GM18498 (cell line): Measurements from ENCODE around the gene PROC.
"Not testable (repeated sequence)": the region's sequence is repeated elsewhere in the genome, so short reads cannot be mapped to it uniquely, and the experiment has no call there.

Experiments used
- ATAC-seq: cut with Tn5 transposase; IDR thresholded peaks from one replicate; pipeline ENCODE4 v1.9.1; 2021; ENCODE audit warnings: mild to moderate bottlenecking, moderate library complexity; ENCODE audit not compliant: unreplicated experiment

PROC gene

DNA sequence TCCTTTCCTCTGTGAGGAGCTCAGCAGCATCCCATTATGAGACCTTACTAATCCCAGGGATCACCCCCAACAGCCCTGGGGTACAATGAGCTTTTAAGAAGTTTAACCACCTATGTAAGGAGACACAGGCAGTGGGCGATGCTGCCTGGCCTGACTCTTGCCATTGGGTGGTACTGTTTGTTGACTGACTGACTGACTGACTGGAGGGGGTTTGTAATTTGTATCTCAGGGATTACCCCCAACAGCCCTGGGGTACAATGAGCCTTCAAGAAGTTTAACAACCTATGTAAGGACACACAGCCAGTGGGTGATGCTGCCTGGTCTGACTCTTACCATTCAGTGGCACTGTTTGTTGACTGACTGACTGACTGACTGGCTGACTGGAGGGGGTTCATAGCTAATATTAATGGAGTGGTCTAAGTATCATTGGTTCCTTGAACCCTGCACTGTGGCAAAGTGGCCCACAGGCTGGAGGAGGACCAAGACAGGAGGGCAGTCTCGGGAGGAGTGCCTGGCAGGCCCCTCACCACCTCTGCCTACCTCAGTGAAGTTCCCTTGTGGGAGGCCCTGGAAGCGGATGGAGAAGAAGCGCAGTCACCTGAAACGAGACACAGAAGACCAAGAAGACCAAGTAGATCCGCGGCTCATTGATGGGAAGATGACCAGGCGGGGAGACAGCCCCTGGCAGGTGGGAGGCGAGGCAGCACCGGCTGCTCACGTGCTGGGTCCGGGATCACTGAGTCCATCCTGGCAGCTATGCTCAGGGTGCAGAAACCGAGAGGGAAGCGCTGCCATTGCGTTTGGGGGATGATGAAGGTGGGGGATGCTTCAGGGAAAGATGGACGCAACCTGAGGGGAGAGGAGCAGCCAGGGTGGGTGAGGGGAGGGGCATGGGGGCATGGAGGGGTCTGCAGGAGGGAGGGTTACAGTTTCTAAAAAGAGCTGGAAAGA, 7.6 kb downstream of the PROC start:
- no peak for ATAC-seq

DNA sequence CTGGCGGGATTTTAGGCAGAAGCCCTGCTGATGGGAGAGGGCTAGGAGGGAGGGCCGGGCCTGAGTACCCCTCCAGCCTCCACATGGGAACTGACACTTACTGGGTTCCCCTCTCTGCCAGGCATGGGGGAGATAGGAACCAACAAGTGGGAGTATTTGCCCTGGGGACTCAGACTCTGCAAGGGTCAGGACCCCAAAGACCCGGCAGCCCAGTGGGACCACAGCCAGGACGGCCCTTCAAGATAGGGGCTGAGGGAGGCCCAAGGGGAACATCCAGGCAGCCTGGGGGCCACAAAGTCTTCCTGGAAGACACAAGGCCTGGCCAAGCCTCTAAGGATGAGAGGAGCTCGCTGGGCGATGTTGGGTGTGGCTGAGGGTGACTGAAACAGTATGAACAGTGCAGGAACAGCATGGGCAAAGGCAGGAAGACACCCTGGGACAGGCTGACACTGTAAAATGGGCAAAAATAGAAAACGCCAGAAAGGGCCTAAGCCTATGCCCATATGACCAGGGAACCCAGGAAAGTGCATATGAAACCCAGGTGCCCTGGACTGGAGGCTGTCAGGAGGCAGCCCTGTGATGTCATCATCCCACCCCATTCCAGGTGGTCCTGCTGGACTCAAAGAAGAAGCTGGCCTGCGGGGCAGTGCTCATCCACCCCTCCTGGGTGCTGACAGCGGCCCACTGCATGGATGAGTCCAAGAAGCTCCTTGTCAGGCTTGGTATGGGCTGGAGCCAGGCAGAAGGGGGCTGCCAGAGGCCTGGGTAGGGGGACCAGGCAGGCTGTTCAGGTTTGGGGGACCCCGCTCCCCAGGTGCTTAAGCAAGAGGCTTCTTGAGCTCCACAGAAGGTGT, 8.5 kb downstream of the PROC start:
- ATAC-seq: no peak

DNA sequence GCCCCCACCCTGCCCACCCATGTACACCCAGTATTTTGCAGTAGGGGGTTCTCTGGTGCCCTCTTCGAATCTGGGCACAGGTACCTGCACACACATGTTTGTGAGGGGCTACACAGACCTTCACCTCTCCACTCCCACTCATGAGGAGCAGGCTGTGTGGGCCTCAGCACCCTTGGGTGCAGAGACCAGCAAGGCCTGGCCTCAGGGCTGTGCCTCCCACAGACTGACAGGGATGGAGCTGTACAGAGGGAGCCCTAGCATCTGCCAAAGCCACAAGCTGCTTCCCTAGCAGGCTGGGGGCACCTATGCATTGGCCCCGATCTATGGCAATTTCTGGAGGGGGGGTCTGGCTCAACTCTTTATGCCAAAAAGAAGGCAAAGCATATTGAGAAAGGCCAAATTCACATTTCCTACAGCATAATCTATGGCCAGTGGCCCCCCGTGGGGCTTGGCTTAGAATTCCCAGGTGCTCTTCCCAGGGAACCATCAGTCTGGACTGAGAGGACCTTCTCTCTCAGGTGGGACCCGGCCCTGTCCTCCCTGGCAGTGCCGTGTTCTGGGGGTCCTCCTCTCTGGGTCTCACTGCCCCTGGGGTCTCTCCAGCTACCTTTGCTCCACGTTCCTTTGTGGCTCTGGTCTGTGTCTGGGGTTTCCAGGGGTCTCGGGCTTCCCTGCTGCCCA, 9.3 kb downstream of the PROC start:
- no peak for ATAC-seq

DNA sequence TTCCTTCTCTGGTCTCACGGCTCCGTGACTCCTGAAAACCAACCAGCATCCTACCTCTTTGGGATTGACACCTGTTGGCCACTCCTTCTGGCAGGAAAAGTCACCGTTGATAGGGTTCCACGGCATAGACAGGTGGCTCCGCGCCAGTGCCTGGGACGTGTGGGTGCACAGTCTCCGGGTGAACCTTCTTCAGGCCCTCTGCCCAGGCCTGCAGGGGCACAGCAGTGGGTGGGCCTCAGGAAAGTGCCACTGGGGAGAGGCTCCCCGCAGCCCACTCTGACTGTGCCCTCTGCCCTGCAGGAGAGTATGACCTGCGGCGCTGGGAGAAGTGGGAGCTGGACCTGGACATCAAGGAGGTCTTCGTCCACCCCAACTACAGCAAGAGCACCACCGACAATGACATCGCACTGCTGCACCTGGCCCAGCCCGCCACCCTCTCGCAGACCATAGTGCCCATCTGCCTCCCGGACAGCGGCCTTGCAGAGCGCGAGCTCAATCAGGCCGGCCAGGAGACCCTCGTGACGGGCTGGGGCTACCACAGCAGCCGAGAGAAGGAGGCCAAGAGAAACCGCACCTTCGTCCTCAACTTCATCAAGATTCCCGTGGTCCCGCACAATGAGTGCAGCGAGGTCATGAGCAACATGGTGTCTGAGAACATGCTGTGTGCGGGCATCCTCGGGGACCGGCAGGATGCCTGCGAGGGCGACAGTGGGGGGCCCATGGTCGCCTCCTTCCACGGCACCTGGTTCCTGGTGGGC, 10.0 kb downstream of the PROC start:
- ATAC-seq: no peak

DNA sequence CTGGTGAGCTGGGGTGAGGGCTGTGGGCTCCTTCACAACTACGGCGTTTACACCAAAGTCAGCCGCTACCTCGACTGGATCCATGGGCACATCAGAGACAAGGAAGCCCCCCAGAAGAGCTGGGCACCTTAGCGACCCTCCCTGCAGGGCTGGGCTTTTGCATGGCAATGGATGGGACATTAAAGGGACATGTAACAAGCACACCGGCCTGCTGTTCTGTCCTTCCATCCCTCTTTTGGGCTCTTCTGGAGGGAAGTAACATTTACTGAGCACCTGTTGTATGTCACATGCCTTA, 10.5 kb downstream of the PROC start:
- no peak for ATAC-seq

DNA sequence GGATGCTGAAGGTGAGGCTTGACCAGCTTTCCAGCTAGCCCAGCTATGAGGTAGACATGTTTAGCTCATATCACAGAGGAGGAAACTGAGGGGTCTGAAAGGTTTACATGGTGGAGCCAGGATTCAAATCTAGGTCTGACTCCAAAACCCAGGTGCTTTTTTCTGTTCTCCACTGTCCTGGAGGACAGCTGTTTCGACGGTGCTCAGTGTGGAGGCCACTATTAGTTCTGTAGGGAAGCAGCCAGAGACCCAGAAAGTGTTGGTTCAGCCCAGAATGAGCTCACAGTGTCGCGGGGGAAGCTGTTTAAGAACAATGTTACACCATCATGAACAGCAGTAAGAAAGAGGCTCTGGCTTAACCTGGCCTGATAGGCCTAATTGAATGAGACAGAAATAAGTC, 11.1 kb downstream of the PROC start:
- ATAC-seq: no peak

DNA sequence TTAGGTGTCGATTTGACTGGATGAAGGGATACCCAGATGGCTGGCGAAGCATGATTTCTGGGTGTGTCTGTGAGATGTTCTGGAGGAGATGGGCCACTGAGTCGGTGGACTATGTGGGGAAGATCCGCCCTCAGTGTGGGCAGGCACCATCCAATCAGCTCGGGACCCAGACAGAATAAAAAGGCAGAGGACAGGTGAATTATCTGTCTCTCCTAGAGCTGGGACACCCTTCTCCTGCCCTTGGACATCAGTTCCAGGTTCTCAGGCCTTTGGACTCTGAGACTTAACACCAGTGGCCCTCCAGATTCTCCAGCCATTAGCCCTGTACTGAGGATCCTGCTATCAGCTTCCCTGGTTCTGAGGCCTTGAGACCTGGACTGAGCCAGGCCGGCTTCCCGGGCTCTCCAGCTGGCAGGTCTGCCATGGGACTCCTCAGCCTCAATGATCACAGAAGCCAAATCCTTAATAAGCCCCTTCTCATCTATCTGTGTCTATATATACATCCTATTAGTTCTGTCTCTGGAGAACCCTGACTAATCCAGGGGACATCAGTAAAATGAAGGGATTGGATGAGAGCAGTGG, 11.7 kb downstream of the PROC start:
- no peak for ATAC-seq

DNA sequence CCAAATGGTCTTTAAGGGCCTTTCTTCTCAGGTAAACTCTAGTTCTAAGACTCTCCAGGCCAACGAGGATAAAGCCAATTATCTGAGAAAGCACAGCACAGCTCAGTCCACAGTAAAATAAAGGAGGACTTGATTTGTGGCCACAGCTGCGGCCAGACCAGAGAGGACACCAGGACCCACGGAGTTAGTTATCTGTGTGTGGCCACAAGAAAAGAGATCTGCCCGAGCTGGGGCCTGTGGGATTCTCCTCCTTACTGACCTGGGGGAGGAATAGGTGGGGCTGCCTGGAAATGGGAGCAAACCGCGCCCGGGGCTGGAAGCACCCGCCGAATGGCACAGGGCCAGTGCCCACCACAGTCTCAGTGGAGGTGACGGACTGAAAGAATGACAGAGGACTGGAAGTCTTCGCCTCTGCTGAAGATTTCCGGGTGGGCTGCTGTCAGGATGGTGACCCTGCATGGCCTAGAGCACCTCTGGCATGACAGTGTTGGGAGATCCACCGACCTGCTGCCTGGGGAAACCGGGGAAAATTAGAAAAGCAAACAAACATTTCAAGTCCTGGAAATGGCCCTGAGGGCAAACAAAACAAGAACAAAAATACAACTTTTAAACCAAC, 13.3 kb downstream of the PROC start:
- ATAC-seq: no peak

DNA sequence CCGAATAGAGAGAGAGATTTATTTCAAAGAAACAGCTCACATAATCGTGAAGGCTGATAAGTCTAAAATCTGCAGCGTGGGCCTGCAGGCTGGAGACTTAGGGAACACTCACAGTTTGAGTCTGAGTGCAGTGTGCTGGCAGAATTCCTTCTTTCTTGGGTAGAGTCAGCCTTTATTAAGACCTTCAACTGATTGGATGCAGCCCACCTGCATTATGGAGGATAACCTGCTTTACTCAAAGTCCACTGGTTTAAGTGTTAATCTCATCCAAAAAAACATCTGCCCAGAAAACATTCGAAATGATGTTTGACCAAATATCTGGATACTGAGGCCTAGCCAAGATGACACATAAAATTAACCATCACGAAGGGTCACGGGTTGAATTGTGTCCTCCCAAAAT, 16.3 kb downstream of the PROC start:
- no peak for ATAC-seq

DNA sequence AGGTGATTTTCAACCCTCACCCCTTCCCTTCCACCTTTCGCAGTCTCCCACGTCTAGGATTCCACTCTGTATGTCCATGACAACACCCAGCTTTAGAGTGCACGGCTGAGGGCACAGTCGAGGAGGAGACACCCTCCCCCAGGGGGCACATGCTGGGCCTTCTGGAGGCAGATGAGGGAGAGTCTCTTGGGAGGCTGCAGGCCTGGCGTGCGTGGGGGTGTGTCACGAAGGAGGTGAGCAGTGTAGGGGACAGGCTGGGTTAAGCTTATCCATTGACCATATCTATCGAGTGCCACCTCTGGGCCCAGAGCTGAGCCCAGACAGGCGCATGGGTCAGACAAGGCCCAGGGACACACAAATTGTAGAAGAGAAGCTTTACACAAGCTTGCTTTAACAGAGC, 18.8 kb downstream of the PROC start:
- no peak for ATAC-seq

DNA sequence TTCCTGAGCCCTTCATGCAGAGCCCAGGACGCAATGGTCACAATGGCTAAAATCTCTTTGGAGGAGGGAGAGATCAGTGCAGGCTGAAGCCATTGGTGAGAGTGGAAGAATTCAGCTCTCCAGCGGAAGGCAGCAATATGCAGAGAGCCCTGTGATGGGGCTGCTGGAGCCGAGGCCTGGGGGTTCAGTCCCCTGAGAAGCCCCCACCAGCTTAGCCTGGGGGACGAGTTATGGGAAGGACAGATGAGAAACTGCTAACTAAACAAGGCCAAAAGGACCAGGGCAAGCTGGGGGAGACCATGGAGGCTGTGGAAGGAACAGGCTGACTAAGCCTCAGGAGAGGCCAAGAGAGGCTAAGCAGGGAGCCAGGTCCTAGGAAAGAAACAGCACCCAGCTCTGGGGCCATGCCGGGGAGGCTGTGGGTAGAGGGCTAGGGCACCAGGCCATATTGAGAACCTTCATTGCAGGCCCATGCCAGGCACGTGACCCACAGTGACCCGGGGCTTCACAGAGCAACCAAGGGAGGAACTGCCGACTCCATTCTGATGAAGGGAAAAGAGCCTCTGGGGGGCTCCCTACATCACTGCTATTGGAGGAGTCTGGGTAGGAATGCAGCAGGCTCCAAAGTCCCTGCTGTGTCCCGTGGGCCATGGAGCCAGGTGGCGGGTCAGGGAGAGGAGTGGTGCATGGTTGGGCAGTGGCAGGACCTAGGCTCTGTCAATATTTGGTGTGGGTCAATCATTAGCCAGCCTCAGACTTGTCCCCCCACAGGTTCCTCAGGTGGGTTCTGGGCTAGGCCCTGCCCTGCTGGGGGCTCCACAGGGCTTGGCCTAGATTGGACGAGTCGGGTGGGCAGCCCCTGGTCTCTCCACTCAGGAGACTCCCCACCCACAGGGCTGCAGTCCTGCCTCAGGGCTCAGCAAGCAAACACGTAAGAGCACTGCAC, 19.8 kb downstream of the PROC start:
- no peak for ATAC-seq

DNA sequence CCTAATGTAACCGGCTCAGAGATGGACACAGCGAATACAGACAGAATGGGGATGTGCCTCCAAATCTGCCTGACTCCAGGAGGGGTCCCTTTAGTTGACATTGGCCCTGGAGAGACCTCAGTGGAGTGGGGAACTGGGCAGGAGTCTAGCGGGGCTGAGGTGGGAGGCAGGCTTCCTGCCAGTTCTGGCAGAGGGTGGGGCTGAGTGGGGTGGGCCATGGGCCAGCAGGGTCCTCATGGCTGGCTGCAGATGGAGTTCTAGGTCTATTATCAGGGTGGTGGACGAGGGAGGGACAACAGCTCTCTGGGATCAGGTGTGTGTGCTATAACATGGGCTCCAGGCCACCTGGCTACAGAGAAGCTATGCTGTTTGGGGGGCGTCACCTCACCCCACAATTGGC, 21.1 kb downstream of the PROC start:
- no peak for ATAC-seq

DNA sequence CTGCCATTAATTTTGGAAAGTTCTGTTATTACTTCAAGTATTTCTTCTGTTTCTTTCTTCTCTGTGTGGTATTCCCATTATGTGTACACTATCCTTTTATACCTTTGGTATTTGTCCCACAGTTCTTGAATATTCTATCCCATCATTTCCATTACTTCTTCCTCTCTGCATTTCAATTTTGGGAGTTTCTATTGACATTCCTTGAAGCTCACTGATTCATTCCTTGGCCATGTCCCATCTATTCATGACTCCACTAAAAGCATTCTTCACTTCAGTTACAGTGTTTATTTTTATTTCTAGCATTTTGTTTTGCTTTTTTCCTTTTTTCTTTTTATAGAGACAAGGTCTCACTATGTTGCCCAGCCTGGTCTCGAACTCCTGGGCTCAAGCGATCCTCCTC, 30.3 kb downstream of the PROC start:
- ATAC-seq: no peak

DNA sequence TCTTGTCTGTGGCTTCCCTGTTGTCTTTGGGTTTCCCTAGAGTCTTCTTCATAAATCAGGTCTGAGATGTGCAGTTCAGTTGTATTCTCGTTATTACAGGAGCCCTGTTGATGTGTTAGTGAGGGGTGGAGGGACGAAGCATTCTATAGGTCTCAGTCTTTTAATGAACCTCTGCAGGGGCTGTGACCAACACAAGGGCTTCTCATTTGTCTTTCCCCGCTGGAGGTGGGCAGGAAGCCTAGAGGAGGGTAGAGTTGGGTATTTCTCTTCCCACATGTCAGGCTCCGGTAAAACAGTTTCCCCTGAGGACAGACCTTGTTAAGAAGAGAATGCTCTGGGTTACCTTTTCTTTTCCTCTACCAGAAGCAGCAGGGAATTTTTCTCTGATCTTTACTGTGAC, 31.2 kb downstream of the PROC start:
- no peak for ATAC-seq

DNA sequence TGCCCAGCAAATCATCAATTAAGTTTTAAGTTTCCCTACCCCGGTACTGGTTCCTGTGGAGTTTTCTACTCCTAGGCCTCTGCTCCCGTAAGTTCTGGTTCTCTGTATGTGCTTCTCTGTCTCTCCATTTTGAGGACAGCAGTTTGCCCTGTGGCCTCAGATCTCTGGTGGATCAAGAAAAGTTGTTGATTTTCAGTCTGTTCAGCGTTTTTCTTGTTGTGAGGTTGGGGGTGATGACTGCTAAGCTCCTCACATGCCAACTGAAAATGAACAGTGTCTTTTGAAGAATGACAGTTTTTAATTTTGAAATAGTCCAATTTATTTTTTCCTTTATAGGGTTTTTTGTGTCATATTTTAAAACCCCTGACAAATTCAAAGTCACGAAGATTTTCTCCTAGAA, 31.7 kb downstream of the PROC start:
- ATAC-seq: no peak

DNA sequence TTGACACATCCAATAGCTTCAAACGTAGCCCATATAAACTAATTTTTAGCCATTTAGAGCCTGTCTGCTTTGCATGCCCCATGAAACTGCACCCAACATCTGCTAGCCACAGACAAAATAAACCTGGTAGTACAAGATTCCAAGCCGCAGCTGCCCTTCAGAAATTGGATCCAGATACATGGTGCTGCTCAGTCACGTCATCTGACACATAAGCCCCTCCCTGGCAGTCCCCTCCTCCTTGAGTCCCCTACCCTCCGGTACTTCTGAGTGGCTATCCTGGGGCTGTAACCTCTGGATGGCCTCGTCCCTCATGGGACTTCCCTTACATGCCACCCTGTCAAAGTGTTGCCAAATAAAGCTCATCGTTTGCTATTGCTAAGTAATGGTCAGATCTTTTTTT, 33.8 kb downstream of the PROC start:
- ATAC-seq: no peak

DNA sequence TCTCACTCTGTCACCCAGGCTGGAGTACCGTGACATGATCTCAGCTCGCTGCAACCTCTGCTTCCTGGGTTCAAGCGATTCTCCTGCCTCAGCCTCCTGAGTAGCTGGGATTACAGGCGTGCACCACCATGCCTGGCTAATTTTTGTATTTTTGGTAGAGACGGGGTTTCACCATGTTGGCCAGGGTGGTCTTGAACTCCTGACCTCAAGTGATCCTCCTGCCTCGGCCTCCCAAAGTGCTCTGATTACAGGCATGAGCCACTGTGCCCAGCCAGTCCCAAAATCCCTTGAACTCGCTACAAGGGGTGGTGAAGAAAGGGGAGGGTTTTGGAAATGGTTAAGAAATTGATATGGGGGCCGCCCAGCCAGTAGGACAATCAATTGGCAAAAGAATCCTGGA, 34.2 kb downstream of the PROC start:
- ATAC-seq: not testable (repeated sequence)

DNA sequence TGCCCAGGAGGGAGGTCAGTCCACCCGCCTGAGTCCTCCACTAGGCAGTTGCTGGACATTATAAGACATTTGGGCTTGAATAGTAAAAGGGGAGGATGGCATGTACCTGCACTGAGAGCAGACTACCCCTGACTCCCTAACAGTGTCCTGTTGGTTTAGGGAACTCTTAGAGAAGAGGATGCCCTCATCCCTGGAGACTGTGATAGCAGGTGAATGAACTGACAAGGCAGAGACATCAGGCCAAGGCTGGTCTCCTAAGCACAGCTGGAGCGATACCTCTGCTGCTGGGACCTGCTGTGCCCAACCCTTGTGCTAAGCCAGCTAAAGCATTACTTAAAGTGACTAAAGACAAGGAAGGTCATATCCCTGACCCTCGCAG, 34.8 kb downstream of the PROC start:
- no peak for ATAC-seq
